K562 (cell line): Measurements from ENCODE around the gene MECR. TPM values are rescaled to one million over a fixed set of nuclear protein-coding genes. Genes with fewer than 3 reads are reported as not detected.

Source experiments
- BCOR ChIP-seq: fragments of 450-650 bp; IDR thresholded peaks from 2 replicates; pipeline ENCODE4 v1.6.1; 2016
- CBFA2T2 ChIP-seq: fragments of 450-650 bp; conservative IDR thresholded peaks from 2 replicates; pipeline ENCODE4 v1.6.1; 2017; ENCODE audit warnings: mild to moderate bottlenecking
- CHD1 ChIP-seq: fragments of 200-600 bp; sonication (generic); IDR thresholded peaks from one replicate; pipeline ENCODE4 v1.6.1; 2012; ENCODE audit warnings: mild to moderate bottlenecking, moderate library complexity, low read length, inconsistent platforms
- FOS ChIP-seq: IDR thresholded peaks from 3 replicates; pipeline ENCODE4 v1.6.1; 2011; ENCODE audit not compliant: insufficient read length; ENCODE audit errors: extremely low read depth
- MXD1 ChIP-seq: fragments of 250-450 bp; sonication (Bioruptor Pico); IDR thresholded peaks from 2 replicates; pipeline ENCODE4 v1.8.0; 2021; ENCODE audit warnings: borderline replicate concordance, mild to moderate bottlenecking, moderate library complexity; ENCODE audit not compliant: poor library complexity, severe bottlenecking
- NCOA1 ChIP-seq: fragments of 450-650 bp; IDR thresholded peaks from 2 replicates; pipeline ENCODE4 v1.6.1; 2016; ENCODE audit warnings: low read depth
- NCOR1 ChIP-seq: fragments of 450-650 bp; IDR thresholded peaks from 2 replicates; pipeline ENCODE4 v1.6.1; 2016; ENCODE audit warnings: mild to moderate bottlenecking, moderate library complexity
- NR4A1 ChIP-seq, 2 experiments: fragments of 250-450 bp in 1 of 2; fragments of 450-650 bp in 1 of 2; sonication (Bioruptor Pico) in 1 of 2; IDR thresholded peaks; 2 replicates each; pipeline versions ENCODE4 v1.4.0 to v1.6.1; 2016 to 2020; ENCODE audit warnings: mild to moderate bottlenecking in 2 of 2, missing compliant biosample characterization in 1 of 2, missing genetic modification characterization in 1 of 2, moderate library complexity in 1 of 2
- ZNF143 ChIP-seq: sonication (generic); formaldehyde crosslinking; IDR thresholded peaks from 2 replicates; pipeline ENCODE4 v1.9.0; 2022; ENCODE audit warnings: mild to moderate bottlenecking, missing genetic modification reagents
- polyA plus RNA-seq, 8 experiments: library from polyadenylated mRNA; depleted of rRNA in 4 of 8; stranded (reverse) in 5 of 8; unstranded in 3 of 8; fragments of >200 nt; fragmentation: Nextera tagmentation in 2 of 8; fragmentation: Illumina TruSeq in 1 of 8; extraction: Ambion mirVana in 2 of 8; extraction: Trizol in 1 of 8; gene quantifications; 2 replicates each; pipeline versions ENCODE4 v1.2.1 to v1.2.3, GENCODE V29; 2011 to 2014; ENCODE audit warnings: inconsistent platforms in 1 of 8, missing spikeins in 1 of 8
- total RNA-seq, 7 experiments: library from RNA; depleted of rRNA in 6 of 7; stranded (reverse); fragments of >200 nt in 6 of 7; fragmentation: Illumina TruSeq in 2 of 7; extraction: Trizol in 2 of 7; gene quantifications; 2 replicates each; pipeline versions ENCODE4 v1.2.1 to v1.2.3, GENCODE V29; 2011 to 2021; ENCODE audit warnings: low replicate concordance in 1 of 7
- TF ChIP-seq, protein P1 (sequence below), 2 experiments: IDR thresholded peaks; 2 replicates each; pipeline ENCODE4 v1.6.1; 2012; ENCODE audit warnings: improper control_type of control experiment in 2 of 2, low read depth in 2 of 2, low read length in 2 of 2, borderline replicate concordance in 1 of 2

The MECR gene
- total and polyA plus RNA-seq, 9 of the 15 experiments (the other 6 are each of a cell fraction or from before 2014, with no cell fraction given) = 10.4 to 58.6 (median 42.9) TPM

DNA sequence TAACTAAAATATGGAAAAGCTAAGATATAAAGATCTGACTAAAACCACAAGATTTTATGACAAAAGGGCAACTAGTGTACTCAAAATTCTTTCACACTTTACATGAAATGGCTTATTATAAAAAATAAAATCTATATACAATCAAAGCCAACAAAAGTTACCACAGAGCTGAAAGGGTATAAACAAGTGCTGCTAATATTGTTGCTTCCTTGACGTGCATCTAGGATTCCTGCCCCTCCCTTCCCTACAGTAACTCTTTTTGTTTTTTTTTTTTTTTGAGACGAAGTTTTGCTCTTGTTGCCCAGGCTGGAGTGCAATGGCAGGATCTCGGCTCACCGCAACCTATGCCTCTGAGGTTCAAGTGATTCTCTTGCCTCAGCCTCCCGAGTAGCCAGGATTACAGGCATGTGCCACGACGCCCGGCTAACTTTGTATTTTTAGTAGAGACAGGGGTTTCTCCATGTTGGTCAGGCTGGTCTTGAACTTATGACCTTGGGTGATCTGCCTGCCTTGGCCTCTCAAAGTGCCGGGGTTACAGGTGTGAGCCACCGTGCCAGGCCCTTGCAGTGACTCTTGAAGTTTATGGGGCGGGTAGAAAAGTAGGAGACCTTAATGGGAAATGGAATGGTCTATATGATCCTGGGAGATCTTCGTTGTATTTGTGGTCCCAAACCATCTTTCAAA lies 53.6 kb downstream of the MECR start (continued):
- TF ChIP-seq NR4A1 (CRISPR knock-in tag; IDR thresholded peaks at IDR 0.05) = no peak
- TF ChIP-seq NR4A1 (tag; IDR thresholded peaks at IDR 0.05) = no peak
- TF ChIP-seq CHD1 = no peak
- no peak for TF ChIP-seq NCOR1
- TF ChIP-seq BCOR = no peak
- TF ChIP-seq, protein P1, sequence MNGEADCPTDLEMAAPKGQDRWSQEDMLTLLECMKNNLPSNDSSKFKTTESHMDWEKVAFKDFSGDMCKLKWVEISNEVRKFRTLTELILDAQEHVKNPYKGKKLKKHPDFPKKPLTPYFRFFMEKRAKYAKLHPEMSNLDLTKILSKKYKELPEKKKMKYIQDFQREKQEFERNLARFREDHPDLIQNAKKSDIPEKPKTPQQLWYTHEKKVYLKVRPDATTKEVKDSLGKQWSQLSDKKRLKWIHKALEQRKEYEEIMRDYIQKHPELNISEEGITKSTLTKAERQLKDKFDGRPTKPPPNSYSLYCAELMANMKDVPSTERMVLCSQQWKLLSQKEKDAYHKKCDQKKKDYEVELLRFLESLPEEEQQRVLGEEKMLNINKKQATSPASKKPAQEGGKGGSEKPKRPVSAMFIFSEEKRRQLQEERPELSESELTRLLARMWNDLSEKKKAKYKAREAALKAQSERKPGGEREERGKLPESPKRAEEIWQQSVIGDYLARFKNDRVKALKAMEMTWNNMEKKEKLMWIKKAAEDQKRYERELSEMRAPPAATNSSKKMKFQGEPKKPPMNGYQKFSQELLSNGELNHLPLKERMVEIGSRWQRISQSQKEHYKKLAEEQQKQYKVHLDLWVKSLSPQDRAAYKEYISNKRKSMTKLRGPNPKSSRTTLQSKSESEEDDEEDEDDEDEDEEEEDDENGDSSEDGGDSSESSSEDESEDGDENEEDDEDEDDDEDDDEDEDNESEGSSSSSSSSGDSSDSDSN (IDR thresholded peaks at IDR 0.05; ENCODE audit: borderline replicate concordance in 1 of 2, low read depth in 2 of 2, low read length in 2 of 2) = no peak
- TF ChIP-seq MXD1 (CRISPR knock-in tag) = no peak
- TF ChIP-seq FOS = no peak
- no peak for TF ChIP-seq CBFA2T2
- TF ChIP-seq ZNF143 (CRISPR knock-in tag) = no peak
- no peak for TF ChIP-seq NCOA1
